Kidney (tissue), 14 donors: Measurements from ENCODE around the gene COL6A2. TPM values are rescaled to one million over a fixed set of nuclear protein-coding genes. Genes with fewer than 3 reads are reported as not detected.

ENCODE experiments used
- DNase-seq, 5 donors: peaks; one replicate each; pipeline ENCODE4 v3.0.0-alpha.2; 2013 to 2020
- FAIRE-seq: peaks from 2 replicates; lab custom pipeline; 2012; peaks lifted over from hg19 to GRCh38; lab: Jason Lieb, UNC
- H3K27ac ChIP-seq, 2 donors: one replicate each; pipeline ENCODE4 v1.7.0; 2013; ENCODE audit warnings: low read depth in 2 of 2, low read length in 2 of 2, inconsistent platforms in 1 of 2
- H3K27me3 ChIP-seq: one replicate; pipeline ENCODE4 v1.7.1; 2013; ENCODE audit warnings: low read length, inconsistent platforms; ENCODE audit not compliant: control insufficient read depth, insufficient read depth
- H3K36me3 ChIP-seq, 3 donors: one replicate each; pipeline versions ENCODE4 v1.7.0 to v1.7.1; 2013; ENCODE audit warnings: low read length in 3 of 3, control low read depth in 1 of 3, inconsistent platforms in 1 of 3; ENCODE audit not compliant: insufficient read depth in 3 of 3, control insufficient read depth in 2 of 3
- H3K4me1 ChIP-seq, 3 donors: one replicate each; pipeline versions ENCODE4 v1.7.0 to v1.7.1; 2013; ENCODE audit warnings: low read length in 3 of 3, inconsistent platforms in 1 of 3, low read depth in 1 of 3; ENCODE audit not compliant: control insufficient read depth in 2 of 3, insufficient read depth in 2 of 3
- H3K4me3 ChIP-seq, 3 donors: one replicate each; pipeline versions ENCODE4 v1.7.0 to v1.8.1; 2013; ENCODE audit warnings: low read length in 3 of 3, control low read depth in 1 of 3, inconsistent platforms in 1 of 3
- H3K9ac ChIP-seq, 3 donors: one replicate each; pipeline versions ENCODE4 v1.7.0 to v1.7.1; 2013; ENCODE audit warnings: low read length in 3 of 3, control low read depth in 1 of 3, inconsistent platforms in 1 of 3
- H3K9me3 ChIP-seq, 3 donors: one replicate each; pipeline versions ENCODE4 v1.7.0 to v1.7.1; 2013; ENCODE audit warnings: low read length in 3 of 3, control low read depth in 1 of 3, inconsistent platforms in 1 of 3; ENCODE audit not compliant: control insufficient read depth in 2 of 3, insufficient read depth in 1 of 3
- CTCF ChIP-seq: IDR thresholded peaks from 3 replicates; pipeline ENCODE4 v1.5.1; 2012; ENCODE audit warnings: mild to moderate bottlenecking, moderate library complexity, borderline replicate concordance; ENCODE audit not compliant: insufficient read depth; ENCODE audit errors: extremely low read depth
- intact Hi-C: fragments of 100-400 bp; cut with DNase I; formaldehyde crosslinking; loops from one replicate; pipeline ENCODE4 v1.11.1; 2022
- polyA plus RNA-seq: library from polyadenylated mRNA; stranded (reverse); fragments of 350-450 nt; fragmentation: Illumina TruSeq; extraction: RNeasy Lipid Tissue Mini Kit (QIAGEN cat#74804); gene quantifications from one replicate; pipeline ENCODE4 v1.2.3, GENCODE V29; 2014; ENCODE audit warnings: low read depth, low replicate concordance; ENCODE audit not compliant: insufficient read depth
- total RNA-seq: library from RNA; stranded (reverse); fragmentation: NEBNext Ultra II Directional; extraction: Animal tissue kit (Norgen Biotek cat#: 25700); gene quantifications from one replicate; pipeline ENCODE4 v1.2.1, GENCODE V29; 2021
- donor health status: control.
- donor health status: control.
- donor health status: control.
- donor health status: control.
- donor health status: control.
- donor health status: DM: yes; HTN: yes; CAD: no.
- donor health status: Normal renal cell carcinoma (clear cell type).

Gene COL6A2
- total and polyA plus RNA-seq, 2 donors from 2014 or later: 52.4 to 174 TPM

- Histone ChIP-seq H3K4me3 (no peak overlapping the region), H3K9me3 (peaks cover 0 to 1% (median 0%) of the 10 kb centered on the region in 3 donors), H3K27ac (no peak overlapping the region), H3K4me1 (no peaks in the 10 kb centered on the region), H3K27me3 (no peaks in the 10 kb centered on the region), H3K9ac (no peak overlapping the region), H3K36me3 (no peaks in the 10 kb centered on the region)
- intact Hi-C loops: no loop called here
- FAIRE-seq (no peak), DNase-seq (peak in 2 of 5 donors; percentile 22 to 25)
- no peak for TF ChIP-seq CTCF
Measured at GRCh38 chr21:46094401-46095082, 3.4 kb upstream of the COL6A2 start.

GRCh38 chr21:46095083-46095719 lies 2.7 kb upstream of the COL6A2 start:
- H3K4me3 ChIP-seq: no peak overlapping the region
- H3K36me3 ChIP-seq: no peaks in the 10 kb centered on the region
- no peaks in the 10 kb centered on the region for H3K27me3 ChIP-seq
- TF ChIP-seq CTCF: no peak
- no peaks in the 10 kb centered on the region for H3K4me1 ChIP-seq
- H3K9me3 ChIP-seq: peaks cover 0 to 1% (median 0%) of the 10 kb centered on the region in 3 donors
- DNase-seq (peak in 1 of 5 donors; percentile 14), FAIRE-seq (no peak)
- no peak overlapping the region for H3K27ac ChIP-seq
- no peak overlapping the region for H3K9ac ChIP-seq
- intact Hi-C loops: no loop called here

- intact Hi-C loops: no loop called here
- DNase-seq: peak in 1 of 5 donors; percentile 30
- no peak for TF ChIP-seq CTCF
- H3K27ac ChIP-seq: no peak overlapping the region
- no peak overlapping the region for H3K4me3 ChIP-seq
- no peaks in the 10 kb centered on the region for H3K27me3 ChIP-seq
- H3K36me3 ChIP-seq: peaks cover 0 to 2% (median 0%) of the 10 kb centered on the region in 3 donors
- peaks cover 0 to 1% (median 0%) of the 10 kb centered on the region in 3 donors for H3K9me3 ChIP-seq
- H3K4me1 ChIP-seq: no peaks in the 10 kb centered on the region
- no peak for FAIRE-seq
- no peak overlapping the region for H3K9ac ChIP-seq
Measured at GRCh38 chr21:46095814-46096595, 1.9 kb upstream of the COL6A2 start.
